Ishikawa (cell line): ENCODE results near the gene LRPAP1.

ENCODE experiments used
- CEBPB ChIP-seq: IDR thresholded peaks from 2 replicates; pipeline ENCODE4 v1.6.1; 2012
- CREB1 ChIP-seq: IDR thresholded peaks from 2 replicates; pipeline ENCODE4 v1.6.1; 2012; ENCODE audit warnings: low read depth
- EGR1 ChIP-seq: IDR thresholded peaks from 2 replicates; pipeline ENCODE4 v1.6.1; 2012
- EP300 ChIP-seq: IDR thresholded peaks from 2 replicates; pipeline ENCODE4 v1.6.1; 2012; ENCODE audit warnings: borderline replicate concordance
- FOXM1 ChIP-seq: IDR thresholded peaks from 2 replicates; pipeline ENCODE4 v1.6.1; 2012; ENCODE audit warnings: low read depth, borderline replicate concordance
- NFIC ChIP-seq: IDR thresholded peaks from 2 replicates; pipeline ENCODE4 v1.6.1; 2012
- RAD21 ChIP-seq: IDR thresholded peaks from 2 replicates; pipeline ENCODE4 v1.6.1; 2012; ENCODE audit warnings: low read depth
- TAF1 ChIP-seq: IDR thresholded peaks from 2 replicates; pipeline ENCODE4 v1.6.1; 2012; ENCODE audit warnings: low read depth, mild to moderate bottlenecking
- TCF12 ChIP-seq: IDR thresholded peaks from 2 replicates; pipeline ENCODE4 v1.6.1; 2012; ENCODE audit warnings: low read depth
- TEAD4 ChIP-seq: IDR thresholded peaks from 2 replicates; pipeline ENCODE4 v1.6.1; 2012
- YY1 ChIP-seq: IDR thresholded peaks from 2 replicates; pipeline ENCODE4 v1.6.1; 2012; ENCODE audit warnings: low read depth
- ZBTB7A ChIP-seq: IDR thresholded peaks from 2 replicates; pipeline ENCODE4 v1.6.1; 2012; ENCODE audit warnings: low read depth
- TF ChIP-seq, protein P1 (sequence below): IDR thresholded peaks from 2 replicates; pipeline ENCODE4 v1.6.1; 2012; ENCODE audit warnings: low read depth, mild to moderate bottlenecking
- TF ChIP-seq, protein P2 (sequence below): IDR thresholded peaks from 2 replicates; pipeline ENCODE4 v1.6.1; 2012
- TF ChIP-seq, protein P3 (sequence below): IDR thresholded peaks from 2 replicates; pipeline ENCODE4 v1.6.1; 2012

Gene LRPAP1

GRCh38 chr4:3484057-3484973, 47.9 kb downstream of the LRPAP1 start:
- peak; percentile 93 for TF ChIP-seq NFIC
- TF ChIP-seq TAF1, result peak; percentile 34; the same call in 1 of the 2 replicates
- TF ChIP-seq RAD21, result peak; percentile 3; the same call in 1 of the 2 replicates
- TF ChIP-seq ZBTB7A, result 0 out of 2 replicates have a peak, but pooled peaks have one; percentile 30
- no peak; the same call in 1 of the 2 replicates for TF ChIP-seq CEBPB
- TF ChIP-seq EGR1, result peak; percentile 86
- peak; percentile 69; the same call in 1 of the 2 replicates for TF ChIP-seq CREB1
- peak; percentile 99 for TF ChIP-seq TCF12
- peak; percentile 96 for TF ChIP-seq EP300
- peak; percentile 89 for TF ChIP-seq TEAD4
- peak; percentile 90 for TF ChIP-seq FOXM1
- TF ChIP-seq YY1, result peak; percentile 59
- TF ChIP-seq, protein P1, sequence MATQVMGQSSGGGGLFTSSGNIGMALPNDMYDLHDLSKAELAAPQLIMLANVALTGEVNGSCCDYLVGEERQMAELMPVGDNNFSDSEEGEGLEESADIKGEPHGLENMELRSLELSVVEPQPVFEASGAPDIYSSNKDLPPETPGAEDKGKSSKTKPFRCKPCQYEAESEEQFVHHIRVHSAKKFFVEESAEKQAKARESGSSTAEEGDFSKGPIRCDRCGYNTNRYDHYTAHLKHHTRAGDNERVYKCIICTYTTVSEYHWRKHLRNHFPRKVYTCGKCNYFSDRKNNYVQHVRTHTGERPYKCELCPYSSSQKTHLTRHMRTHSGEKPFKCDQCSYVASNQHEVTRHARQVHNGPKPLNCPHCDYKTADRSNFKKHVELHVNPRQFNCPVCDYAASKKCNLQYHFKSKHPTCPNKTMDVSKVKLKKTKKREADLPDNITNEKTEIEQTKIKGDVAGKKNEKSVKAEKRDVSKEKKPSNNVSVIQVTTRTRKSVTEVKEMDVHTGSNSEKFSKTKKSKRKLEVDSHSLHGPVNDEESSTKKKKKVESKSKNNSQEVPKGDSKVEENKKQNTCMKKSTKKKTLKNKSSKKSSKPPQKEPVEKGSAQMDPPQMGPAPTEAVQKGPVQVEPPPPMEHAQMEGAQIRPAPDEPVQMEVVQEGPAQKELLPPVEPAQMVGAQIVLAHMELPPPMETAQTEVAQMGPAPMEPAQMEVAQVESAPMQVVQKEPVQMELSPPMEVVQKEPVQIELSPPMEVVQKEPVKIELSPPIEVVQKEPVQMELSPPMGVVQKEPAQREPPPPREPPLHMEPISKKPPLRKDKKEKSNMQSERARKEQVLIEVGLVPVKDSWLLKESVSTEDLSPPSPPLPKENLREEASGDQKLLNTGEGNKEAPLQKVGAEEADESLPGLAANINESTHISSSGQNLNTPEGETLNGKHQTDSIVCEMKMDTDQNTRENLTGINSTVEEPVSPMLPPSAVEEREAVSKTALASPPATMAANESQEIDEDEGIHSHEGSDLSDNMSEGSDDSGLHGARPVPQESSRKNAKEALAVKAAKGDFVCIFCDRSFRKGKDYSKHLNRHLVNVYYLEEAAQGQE, result no peak
- TF ChIP-seq, protein P2, sequence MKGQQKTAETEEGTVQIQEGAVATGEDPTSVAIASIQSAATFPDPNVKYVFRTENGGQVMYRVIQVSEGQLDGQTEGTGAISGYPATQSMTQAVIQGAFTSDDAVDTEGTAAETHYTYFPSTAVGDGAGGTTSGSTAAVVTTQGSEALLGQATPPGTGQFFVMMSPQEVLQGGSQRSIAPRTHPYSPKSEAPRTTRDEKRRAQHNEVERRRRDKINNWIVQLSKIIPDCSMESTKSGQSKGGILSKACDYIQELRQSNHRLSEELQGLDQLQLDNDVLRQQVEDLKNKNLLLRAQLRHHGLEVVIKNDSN, result peak; percentile 90
- TF ChIP-seq, protein P3, sequence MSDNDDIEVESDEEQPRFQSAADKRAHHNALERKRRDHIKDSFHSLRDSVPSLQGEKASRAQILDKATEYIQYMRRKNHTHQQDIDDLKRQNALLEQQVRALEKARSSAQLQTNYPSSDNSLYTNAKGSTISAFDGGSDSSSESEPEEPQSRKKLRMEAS, result peak; percentile 99

GRCh38 chr4:3483471-3483921, 48.7 kb downstream of the LRPAP1 start:
- TF ChIP-seq, protein P2, result peak; percentile 51; the same call in 1 of the 2 replicates
- TF ChIP-seq, protein P1, result no peak
- TF ChIP-seq TEAD4 (peak; percentile 73), FOXM1 (no peak), NFIC (peak; percentile 53), EP300 (peak; percentile 80; the same call in 1 of the 2 replicates), ZBTB7A (no peak; the same call in 1 of the 2 replicates), TAF1 (no peak), CREB1 (no peak), RAD21 (no peak), TCF12 (peak; percentile 64; the same call in 1 of the 2 replicates), YY1 (no peak), CEBPB (no peak), EGR1 (no peak)
- TF ChIP-seq, protein P3, result peak; percentile 89

DNA sequence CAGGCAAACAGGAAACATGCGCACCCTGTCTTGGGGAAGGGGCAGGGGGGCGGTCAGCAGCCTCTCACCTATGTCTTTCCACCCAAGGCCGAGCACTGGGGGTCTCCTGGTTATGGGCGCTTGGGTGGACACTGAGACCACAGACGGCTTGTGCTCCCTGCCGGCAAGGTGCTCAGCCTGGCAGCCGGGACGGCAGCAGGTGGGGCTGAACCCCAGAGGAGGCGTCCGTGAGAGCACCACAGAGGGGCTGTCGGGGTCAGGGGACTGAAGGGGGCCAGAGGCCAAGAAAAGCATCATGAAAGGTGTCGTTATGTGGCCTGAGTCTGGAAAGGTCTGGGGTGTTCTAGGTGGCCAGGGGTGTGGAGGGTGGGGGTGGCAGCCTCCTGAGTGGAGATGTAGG, 49.5 kb downstream of the LRPAP1 start:
- no peak for TF ChIP-seq FOXM1
- TF ChIP-seq EP300, result no peak
- TF ChIP-seq TAF1, result no peak
- TF ChIP-seq ZBTB7A, result no peak
- no peak for TF ChIP-seq TCF12
- TF ChIP-seq, protein P2, result no peak
- TF ChIP-seq, protein P3, result no peak

DNA sequence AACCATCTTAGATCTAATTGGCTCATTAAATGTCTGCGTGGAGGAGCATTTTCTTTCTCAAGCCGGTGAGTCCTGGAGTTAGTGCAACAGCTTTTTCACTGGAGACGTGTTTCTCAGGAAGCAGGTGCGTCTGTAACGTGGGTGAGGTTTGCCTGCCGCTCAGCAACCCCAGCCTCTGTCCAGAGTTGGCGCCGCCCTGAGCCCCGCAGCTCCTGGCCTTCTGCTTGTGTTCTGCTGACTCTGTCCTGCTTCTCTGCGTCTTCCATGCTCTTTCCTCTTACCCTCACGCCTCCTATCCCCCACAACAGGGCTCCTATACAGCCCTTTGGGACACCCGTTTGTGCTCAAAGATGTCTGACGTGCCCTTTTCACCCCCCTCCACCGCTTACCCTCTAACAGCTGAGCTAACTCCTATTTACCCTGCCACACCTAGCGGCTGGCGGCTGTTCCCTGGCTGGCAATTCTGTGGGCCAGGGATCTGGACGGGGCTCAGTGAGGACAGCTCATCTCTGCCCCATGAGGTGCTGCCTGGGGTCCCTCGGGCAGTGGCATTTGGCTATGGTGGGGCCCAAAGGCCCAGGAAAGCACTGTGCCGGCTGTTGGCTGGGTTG, 50.3 kb downstream of the LRPAP1 start:
- TF ChIP-seq EP300 (no peak), TCF12 (no peak), RAD21 (no peak), ZBTB7A (no peak), FOXM1 (no peak), YY1 (no peak), TAF1 (no peak), CEBPB (no peak), TEAD4 (no peak), CREB1 (no peak), NFIC (no peak), EGR1 (no peak)
- TF ChIP-seq, protein P3, result no peak
- TF ChIP-seq, protein P1, result no peak
- TF ChIP-seq, protein P2, result no peak
